ENCODE results near the gene CFDP1.

GRCh38 chr16:75342308-75342811 is 90.9 kb downstream of the CFDP1 start:
- TF ChIP-seq CTCF (IDR thresholded peaks at IDR 0.05; ENCODE audit: low read length): no peak
- no peak for TF ChIP-seq EZH2 (IDR thresholded peaks at IDR 0.05; ENCODE audit: borderline replicate concordance, low read length)

Data from OCI-LY1 (cell line).